Measurements from ENCODE around the gene SARM1. TPM values are rescaled to one million over a fixed set of nuclear protein-coding genes. Genes with fewer than 3 reads are reported as not detected.

The SARM1 gene
- total RNA-seq, 6 experiments from 2014 or later = 15.1 to 18.9 (median 16.8) TPM

- H3K9me3 Mint-ChIP-seq = no peaks in the 10 kb centered on the region
- peak overlapping the region; percentile 98; the same call in 1 of the 2 replicates for H3K4me3 Mint-ChIP-seq
- no peak for DNase-seq
- H3K27me3 Mint-ChIP-seq (ENCODE audit: insufficient read depth) = peaks cover 2% of the 10 kb centered on the region
- H3K4me1 Mint-ChIP-seq (ENCODE audit: low read depth) = peaks cover 54% of the 10 kb centered on the region
- peak overlapping the region; percentile 99; the same call in 1 of the 2 replicates for H3K27ac Mint-ChIP-seq
- TF ChIP-seq, protein P1, sequence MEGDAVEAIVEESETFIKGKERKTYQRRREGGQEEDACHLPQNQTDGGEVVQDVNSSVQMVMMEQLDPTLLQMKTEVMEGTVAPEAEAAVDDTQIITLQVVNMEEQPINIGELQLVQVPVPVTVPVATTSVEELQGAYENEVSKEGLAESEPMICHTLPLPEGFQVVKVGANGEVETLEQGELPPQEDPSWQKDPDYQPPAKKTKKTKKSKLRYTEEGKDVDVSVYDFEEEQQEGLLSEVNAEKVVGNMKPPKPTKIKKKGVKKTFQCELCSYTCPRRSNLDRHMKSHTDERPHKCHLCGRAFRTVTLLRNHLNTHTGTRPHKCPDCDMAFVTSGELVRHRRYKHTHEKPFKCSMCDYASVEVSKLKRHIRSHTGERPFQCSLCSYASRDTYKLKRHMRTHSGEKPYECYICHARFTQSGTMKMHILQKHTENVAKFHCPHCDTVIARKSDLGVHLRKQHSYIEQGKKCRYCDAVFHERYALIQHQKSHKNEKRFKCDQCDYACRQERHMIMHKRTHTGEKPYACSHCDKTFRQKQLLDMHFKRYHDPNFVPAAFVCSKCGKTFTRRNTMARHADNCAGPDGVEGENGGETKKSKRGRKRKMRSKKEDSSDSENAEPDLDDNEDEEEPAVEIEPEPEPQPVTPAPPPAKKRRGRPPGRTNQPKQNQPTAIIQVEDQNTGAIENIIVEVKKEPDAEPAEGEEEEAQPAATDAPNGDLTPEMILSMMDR (IDR thresholded peaks at IDR 0.05) = no peak
- H3K36me3 Mint-ChIP-seq (ENCODE audit: low read depth) = peaks cover 23% of the 10 kb centered on the region
Measured at GRCh38 chr17:28333083-28333746, 38.3 kb upstream of the SARM1 start.

- Mint-ChIP-seq H3K27ac (peak overlapping the region; percentile 99), H3K9me3 (no peaks in the 10 kb centered on the region)
Measured at GRCh38 chr17:28334171-28334570, 37.3 kb upstream of the SARM1 start.

GRCh38 chr17:28334666-28335200 is 36.8 kb upstream of the SARM1 start:
- Mint-ChIP-seq H3K27me3 (ENCODE audit: insufficient read depth) (peaks cover 2% of the 10 kb centered on the region), H3K4me3 (peak overlapping the region; percentile 98), H3K36me3 (ENCODE audit: low read depth) (peaks cover 26% of the 10 kb centered on the region), H3K27ac (peak overlapping the region; percentile 99), H3K4me1 (ENCODE audit: low read depth) (peaks cover 57% of the 10 kb centered on the region), H3K9me3 (no peaks in the 10 kb centered on the region)
- DNase-seq = peak; percentile 42
- TF ChIP-seq, protein P1 (IDR thresholded peaks at IDR 0.05) = 0 out of 2 replicates have a peak, but pooled peaks have one; percentile 28

More at GRCh38 chr17:28334171-28334570, 37.3 kb upstream of the SARM1 start:
- Mint-ChIP-seq H3K4me1 (ENCODE audit: low read depth) (peaks cover 54% of the 10 kb centered on the region), H3K36me3 (ENCODE audit: low read depth) (peaks cover 20% of the 10 kb centered on the region), H3K27me3 (ENCODE audit: insufficient read depth) (peaks cover 2% of the 10 kb centered on the region), H3K4me3 (peak overlapping the region; percentile 98)
- TF ChIP-seq, protein P1 (IDR thresholded peaks at IDR 0.05) = no peak
- no peak for DNase-seq

DNA sequence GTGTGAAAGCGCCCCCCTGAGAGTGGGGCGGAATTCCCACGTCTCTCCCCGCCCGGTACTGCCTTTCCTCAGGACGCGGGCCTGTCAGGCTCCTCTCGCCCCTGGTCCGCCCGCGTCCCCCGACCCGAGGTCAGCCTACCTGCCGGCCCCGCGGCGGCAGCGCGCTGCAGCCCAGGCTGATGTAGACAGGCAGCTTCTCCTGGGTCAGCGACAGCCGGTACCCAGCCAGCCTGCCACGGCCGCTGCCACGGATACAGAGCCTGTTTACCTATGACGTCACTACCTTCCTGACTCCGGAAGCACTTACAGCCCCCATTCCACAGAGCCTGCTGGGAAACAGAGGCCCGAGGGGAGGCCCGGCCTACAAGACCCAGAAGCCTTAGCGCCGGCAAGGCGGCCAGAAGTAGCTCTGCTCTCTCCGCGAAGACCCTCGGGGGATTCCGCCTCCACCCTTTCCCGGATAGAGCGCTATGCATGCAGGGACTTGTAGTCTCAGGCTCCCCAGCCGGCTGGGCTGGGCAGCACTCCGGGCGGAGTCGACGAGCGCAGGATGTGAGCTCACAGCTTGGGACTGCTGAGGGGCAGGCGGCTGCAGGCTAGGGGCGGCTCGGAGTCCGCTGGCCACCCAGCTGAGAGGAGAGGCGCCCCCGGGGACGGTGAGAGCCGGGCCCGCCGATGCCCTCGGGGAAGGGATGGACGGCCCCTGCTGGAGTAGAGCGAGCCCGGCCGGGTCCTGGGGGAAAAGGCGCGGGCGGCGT is 36.1 kb upstream of the SARM1 start, which contains the start of the genes IFT20 and TNFAIP1:
TSS of gene IFT20 (minus strand) at position 272 of the 758 bp plus-strand sequence. CDS start 3,487 bp downstream, outside the sequence.
TSS of gene TNFAIP1 (plus strand) at position 561 of the 758 bp plus-strand sequence. CDS start 3,761 bp downstream, outside the sequence.
- peaks cover 2% of the 10 kb centered on the region for H3K27me3 Mint-ChIP-seq (ENCODE audit: insufficient read depth)

More for the DNA sequence above, 36.1 kb upstream of the SARM1 start, which contains the start of the genes IFT20 and TNFAIP1:
- peak; percentile 100 for DNase-seq
- H3K36me3 Mint-ChIP-seq (ENCODE audit: low read depth) = peaks cover 26% of the 10 kb centered on the region
- peak within 1 kb of the TSS; percentile 98 for H3K4me3 Mint-ChIP-seq
- peak within 1 kb of the TSS; percentile 99 for H3K27ac Mint-ChIP-seq
- TF ChIP-seq, protein P1 (IDR thresholded peaks at IDR 0.05) = no peak; the same call in 1 of the 2 replicates
- H3K4me1 Mint-ChIP-seq (ENCODE audit: low read depth) = peaks cover 57% of the 10 kb centered on the region
- H3K9me3 Mint-ChIP-seq = no peaks in the 10 kb centered on the region

All from HFFc6 (cell line).